ENCODE data around the gene SFXN4.

GRCh38 chr10:119135513-119135881 lies 30.0 kb downstream of the SFXN4 start:
- TF ChIP-seq CTCF (conservative IDR thresholded peaks at IDR 0.05; ENCODE audit: low read depth, low read length) (no peak), EZH2 (IDR thresholded peaks at IDR 0.05; ENCODE audit: borderline replicate concordance, low read depth, low read length, poor library complexity, severe bottlenecking) (no peak)
